ENCODE results near the gene PCDHB16.
"Not testable (repeated sequence)": the region's sequence is repeated elsewhere in the genome, so short reads cannot be mapped to it uniquely, and the experiment has no call there.

The PCDHB16 gene

GRCh38 chr5:141182248-141182647 lies at the start of gene PCDHB16:
TSS of gene PCDHB16 (plus strand) at chr5:141182387. CDS start at chr5:141182560, 173 bp downstream.
- peak; percentile 78 for DNase-seq

- DNase-seq: peak; percentile 75
These were observed 47.0 kb upstream of the PCDHB16 start, which contains the start of gene PCDHB5 for GRCh38 chr5:141135030-141135717. TSS of gene PCDHB5 (plus strand) at chr5:141135206. CDS start at chr5:141135435, 229 bp downstream.

DNA sequence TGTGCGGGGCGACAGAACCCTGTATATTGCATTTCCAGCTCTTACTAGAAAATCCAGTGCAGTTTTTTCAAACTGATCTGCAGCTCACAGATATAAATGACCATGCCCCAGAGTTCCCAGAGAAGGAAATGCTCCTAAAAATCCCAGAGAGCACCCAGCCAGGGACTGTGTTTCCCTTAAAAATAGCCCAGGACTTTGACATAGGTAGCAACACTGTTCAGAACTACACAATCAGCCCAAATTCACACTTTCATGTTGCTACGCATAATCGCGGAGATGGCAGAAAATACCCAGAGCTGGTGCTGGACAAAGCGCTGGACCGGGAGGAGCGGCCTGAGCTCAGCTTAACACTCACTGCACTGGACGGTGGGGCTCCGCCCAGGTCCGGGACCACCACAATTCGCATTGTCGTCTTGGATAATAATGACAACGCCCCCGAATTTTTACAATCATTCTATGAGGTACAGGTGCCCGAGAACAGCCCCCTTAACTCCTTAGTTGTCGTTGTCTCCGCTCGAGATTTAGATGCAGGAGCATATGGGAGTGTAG lies 46.4 kb upstream of the PCDHB16 start:
- DNase-seq: no peak

DNA sequence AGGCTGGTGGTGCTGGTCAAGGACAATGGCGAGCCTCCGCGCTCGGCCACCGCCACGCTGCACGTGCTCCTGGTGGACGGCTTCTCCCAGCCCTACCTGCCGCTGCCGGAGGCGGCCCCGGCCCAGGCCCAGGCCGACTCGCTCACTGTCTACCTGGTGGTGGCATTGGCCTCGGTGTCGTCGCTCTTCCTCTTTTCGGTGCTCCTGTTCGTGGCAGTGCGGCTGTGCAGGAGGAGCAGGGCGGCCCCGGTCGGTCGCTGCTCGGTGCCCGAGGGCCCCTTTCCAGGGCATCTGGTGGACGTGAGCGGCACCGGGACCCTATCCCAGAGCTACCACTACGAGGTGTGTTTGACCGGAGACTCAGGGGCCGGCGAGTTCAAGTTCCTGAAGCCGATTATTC lies 44.8 kb upstream of the PCDHB16 start:
- DNase-seq: not testable (repeated sequence)

GRCh38 chr5:141149812-141150211 lies 32.4 kb upstream of the PCDHB16 start, which contains the start of gene PCDHB6:
TSS of gene PCDHB6 (plus strand) at chr5:141150057. CDS start at chr5:141150258, 201 bp downstream.
- DNase-seq: peak; percentile 70

- DNase-seq: peak; percentile 34
These were observed 31.8 kb upstream of the PCDHB16 start for GRCh38 chr5:141150224-141150992.

- peak; percentile 33 for DNase-seq
These were observed 31.2 kb upstream of the PCDHB16 start for GRCh38 chr5:141150993-141151325.

DNA sequence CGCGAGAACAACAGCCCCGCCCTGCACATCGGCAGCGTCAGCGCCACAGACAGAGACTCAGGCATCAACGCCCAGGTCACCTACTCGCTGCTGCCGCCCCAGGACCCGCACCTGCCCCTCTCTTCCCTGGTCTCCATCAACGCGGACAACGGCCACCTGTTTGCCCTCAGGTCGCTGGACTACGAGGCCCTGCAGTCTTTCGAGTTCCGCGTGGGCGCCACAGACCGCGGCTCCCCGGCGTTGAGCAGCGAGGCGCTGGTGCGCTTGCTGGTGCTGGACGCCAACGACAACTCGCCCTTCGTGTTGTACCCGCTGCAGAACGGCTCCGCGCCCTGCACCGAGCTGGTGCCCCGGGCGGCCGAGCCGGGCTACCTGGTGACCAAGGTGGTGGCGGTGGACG lies 30.6 kb upstream of the PCDHB16 start:
- DNase-seq: not testable (repeated sequence)

GRCh38 chr5:141152096-141152495 lies 30.1 kb upstream of the PCDHB16 start:
- not testable (repeated sequence) for DNase-seq

GRCh38 chr5:141155540-141156374 lies 26.4 kb upstream of the PCDHB16 start:
- peak; percentile 29 for DNase-seq

GRCh38 chr5:141157356-141157755 lies 24.8 kb upstream of the PCDHB16 start:
- DNase-seq: not testable (repeated sequence)

GRCh38 chr5:141157901-141158300 lies 24.3 kb upstream of the PCDHB16 start:
- not testable (repeated sequence) for DNase-seq

DNA sequence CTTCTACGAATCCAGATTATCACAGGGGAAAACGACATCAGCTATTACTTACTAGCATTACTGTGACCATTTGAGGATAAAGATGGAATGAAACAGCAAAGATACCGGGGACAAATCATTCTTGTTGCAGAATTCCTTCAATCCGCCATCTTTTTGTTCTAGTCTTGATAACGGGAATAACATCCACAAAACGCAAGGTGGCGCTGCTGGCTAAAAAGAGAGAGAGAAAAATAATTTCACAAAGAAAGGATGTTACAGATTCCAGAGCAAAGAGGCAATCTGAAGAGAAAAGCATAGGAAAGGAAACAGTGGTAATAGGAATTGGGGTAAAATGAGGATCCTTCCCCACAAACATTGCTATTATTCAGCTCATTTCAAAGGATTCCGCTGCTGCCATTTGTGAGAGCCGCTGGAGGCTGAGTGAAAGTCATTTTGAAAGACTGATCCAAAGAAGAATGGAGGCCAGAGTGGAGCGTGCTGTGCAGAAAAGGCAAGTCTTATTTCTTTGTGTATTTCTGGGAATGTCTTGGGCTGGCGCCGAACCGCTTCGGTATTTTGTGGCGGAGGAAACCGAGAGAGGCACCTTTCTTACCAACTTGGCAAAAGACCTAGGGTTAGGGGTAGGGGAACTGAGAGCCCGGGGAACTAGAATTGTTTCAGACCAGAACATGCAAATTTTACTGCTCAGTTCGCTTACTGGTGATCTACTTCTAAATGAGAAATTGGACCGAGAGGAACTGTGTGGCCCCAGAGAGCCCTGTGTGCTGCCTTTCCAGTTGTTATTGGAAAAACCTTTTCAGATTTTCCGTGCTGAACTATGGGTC lies 9.6 kb upstream of the PCDHB16 start, which contains the start of gene PCDHB7:
PCDHB7 (plus strand) TSS at position 264 of the 824 bp plus-strand sequence; CDS start at position 456, 192 bp downstream.
- peak; percentile 73 for DNase-seq

GRCh38 chr5:141174291-141175104 lies 7.7 kb upstream of the PCDHB16 start:
- DNase-seq: not testable (repeated sequence)

- DNase-seq: no peak
These were observed 6.3 kb upstream of the PCDHB16 start for GRCh38 chr5:141175933-141176332.

DNA sequence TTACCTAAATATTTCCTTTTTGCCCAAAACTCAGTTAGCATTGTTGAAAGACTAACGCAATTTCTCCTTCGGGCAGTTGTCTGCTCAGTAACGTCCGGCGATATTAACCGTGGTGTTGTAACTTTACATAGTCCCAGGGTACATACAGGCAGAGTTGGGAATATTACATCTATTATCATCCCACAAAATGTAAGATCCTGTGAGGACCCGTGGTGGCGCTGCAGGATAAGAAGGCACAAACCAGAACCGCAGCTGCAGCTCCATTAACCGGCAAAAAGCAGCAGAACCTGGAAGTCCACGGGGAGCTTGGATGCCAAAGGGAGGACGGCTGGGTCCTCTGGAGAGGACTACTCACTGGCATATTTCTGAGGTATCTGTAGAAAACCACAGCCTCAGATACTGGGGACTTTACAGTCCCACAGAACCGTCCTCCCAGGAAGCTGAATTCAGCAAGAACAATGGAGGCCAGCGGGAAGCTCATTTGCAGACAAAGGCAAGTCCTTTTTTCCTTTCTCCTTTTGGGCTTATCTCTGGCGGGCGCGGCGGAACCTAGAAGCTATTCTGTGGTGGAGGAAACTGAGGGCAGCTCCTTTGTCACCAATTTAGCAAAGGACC lies 4.5 kb upstream of the PCDHB16 start, which contains the start of gene PCDHB8:
PCDHB8 (plus strand) TSS at position 214 of the 615 bp plus-strand sequence; CDS start at position 459, 245 bp downstream.
- peak; percentile 62 for DNase-seq

GRCh38 chr5:141179371-141179770 lies 2.8 kb upstream of the PCDHB16 start:
- not testable (repeated sequence) for DNase-seq

GRCh38 chr5:141179876-141180275 lies 2.3 kb upstream of the PCDHB16 start:
- not testable (repeated sequence) for DNase-seq

DNA sequence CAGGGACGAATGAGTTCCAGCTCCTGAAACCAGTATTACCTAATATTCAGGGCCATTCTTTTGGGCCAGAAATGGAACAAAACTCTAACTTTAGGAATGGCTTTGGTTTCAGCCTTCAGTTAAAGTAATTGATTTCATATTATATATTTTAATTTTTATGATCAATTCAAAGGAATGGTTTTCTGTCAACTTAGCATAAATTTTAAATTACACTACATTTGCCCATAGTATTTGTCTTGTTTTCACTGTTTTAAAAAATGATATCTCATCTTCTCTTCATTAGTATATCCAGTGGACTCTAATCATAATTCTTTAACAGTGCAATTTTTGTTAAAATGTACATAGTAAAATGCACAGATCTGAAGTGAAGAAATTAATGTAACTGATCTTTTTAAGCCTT lies 1.9 kb upstream of the PCDHB16 start:
- no peak for DNase-seq
